ENCODE results near the gene SLC7A5.

DNA sequence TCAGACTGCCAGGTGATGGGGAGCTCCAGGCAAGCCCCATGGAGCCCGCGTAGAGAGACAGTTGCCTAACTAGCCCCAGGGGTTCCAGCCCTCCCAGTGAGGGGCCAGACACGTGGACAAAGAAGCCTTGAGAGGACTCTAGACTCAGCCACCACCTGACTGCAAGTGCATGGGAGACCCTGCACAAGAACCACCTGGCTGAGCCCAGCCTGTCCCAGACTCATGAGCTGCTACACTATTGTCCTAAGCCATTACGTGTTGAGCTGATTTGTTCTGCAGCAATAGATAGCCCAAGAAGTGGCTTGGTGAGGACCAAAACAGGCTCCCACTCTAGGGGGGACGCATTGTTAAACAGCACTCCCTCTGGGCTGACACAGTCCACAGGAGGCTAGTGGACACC lies 65.9 kb downstream of the SLC7A5 start:
- TF ChIP-seq, protein P1, sequence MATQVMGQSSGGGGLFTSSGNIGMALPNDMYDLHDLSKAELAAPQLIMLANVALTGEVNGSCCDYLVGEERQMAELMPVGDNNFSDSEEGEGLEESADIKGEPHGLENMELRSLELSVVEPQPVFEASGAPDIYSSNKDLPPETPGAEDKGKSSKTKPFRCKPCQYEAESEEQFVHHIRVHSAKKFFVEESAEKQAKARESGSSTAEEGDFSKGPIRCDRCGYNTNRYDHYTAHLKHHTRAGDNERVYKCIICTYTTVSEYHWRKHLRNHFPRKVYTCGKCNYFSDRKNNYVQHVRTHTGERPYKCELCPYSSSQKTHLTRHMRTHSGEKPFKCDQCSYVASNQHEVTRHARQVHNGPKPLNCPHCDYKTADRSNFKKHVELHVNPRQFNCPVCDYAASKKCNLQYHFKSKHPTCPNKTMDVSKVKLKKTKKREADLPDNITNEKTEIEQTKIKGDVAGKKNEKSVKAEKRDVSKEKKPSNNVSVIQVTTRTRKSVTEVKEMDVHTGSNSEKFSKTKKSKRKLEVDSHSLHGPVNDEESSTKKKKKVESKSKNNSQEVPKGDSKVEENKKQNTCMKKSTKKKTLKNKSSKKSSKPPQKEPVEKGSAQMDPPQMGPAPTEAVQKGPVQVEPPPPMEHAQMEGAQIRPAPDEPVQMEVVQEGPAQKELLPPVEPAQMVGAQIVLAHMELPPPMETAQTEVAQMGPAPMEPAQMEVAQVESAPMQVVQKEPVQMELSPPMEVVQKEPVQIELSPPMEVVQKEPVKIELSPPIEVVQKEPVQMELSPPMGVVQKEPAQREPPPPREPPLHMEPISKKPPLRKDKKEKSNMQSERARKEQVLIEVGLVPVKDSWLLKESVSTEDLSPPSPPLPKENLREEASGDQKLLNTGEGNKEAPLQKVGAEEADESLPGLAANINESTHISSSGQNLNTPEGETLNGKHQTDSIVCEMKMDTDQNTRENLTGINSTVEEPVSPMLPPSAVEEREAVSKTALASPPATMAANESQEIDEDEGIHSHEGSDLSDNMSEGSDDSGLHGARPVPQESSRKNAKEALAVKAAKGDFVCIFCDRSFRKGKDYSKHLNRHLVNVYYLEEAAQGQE (IDR thresholded peaks at IDR 0.05) = no peak
- TF ChIP-seq POLR2A (IDR thresholded peaks at IDR 0.05; ENCODE audit: low read length) (no peak), MAZ (IDR thresholded peaks at IDR 0.05; ENCODE audit: borderline replicate concordance, low read depth, low read length) (no peak), RFX5 (IDR thresholded peaks at IDR 0.05) (no peak), KDM1A (IDR thresholded peaks at IDR 0.05; ENCODE audit: low read depth) (no peak), NR3C1 (IDR thresholded peaks at IDR 0.05) (no peak)
- TF ChIP-seq, protein P2, sequence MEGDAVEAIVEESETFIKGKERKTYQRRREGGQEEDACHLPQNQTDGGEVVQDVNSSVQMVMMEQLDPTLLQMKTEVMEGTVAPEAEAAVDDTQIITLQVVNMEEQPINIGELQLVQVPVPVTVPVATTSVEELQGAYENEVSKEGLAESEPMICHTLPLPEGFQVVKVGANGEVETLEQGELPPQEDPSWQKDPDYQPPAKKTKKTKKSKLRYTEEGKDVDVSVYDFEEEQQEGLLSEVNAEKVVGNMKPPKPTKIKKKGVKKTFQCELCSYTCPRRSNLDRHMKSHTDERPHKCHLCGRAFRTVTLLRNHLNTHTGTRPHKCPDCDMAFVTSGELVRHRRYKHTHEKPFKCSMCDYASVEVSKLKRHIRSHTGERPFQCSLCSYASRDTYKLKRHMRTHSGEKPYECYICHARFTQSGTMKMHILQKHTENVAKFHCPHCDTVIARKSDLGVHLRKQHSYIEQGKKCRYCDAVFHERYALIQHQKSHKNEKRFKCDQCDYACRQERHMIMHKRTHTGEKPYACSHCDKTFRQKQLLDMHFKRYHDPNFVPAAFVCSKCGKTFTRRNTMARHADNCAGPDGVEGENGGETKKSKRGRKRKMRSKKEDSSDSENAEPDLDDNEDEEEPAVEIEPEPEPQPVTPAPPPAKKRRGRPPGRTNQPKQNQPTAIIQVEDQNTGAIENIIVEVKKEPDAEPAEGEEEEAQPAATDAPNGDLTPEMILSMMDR (IDR thresholded peaks at IDR 0.05) = no peak
- TF ChIP-seq, protein P3, sequence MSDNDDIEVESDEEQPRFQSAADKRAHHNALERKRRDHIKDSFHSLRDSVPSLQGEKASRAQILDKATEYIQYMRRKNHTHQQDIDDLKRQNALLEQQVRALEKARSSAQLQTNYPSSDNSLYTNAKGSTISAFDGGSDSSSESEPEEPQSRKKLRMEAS (IDR thresholded peaks at IDR 0.05) = no peak

Measured in A549 (cell line).